ENCODE measurements around the gene SH3RF3. TPM values are rescaled to one million over a fixed set of nuclear protein-coding genes. Genes with fewer than 3 reads are reported as not detected.

Gene SH3RF3
- total and polyA plus RNA-seq, 10 of the 15 experiments (the other 5 are each of a cell fraction or from before 2014, with no cell fraction given) = 0.08 to 8.8 (median 2.3) TPM

- intact Hi-C loops (cut with micrococcal nuclease; ENCODE audit: unreplicated experiment) = loop anchor here (2.0 to 5.0 kb wide), 5 partner anchors 83 to 267 kb away; no protein-coding TSS in a partner anchor
- peak overlapping the region; percentile 63 for H3K4me2 ChIP-seq (ENCODE audit: control insufficient read depth, insufficient read depth)
- peaks cover 0 to 2% of the 10 kb centered on the region in 2 experiments; a peak in 3 of 4 replicates for H3K27me3 ChIP-seq (replicated peaks in 1 of 2; ENCODE audit: control insufficient read depth in 2 of 2, insufficient read depth in 2 of 2, low read length in 1 of 2)
- no peaks in the 10 kb centered on the region for H3K9me3 ChIP-seq (replicated peaks; ENCODE audit: control insufficient read depth, insufficient read depth, low read length)
- ChIA-PET POLR2A (interaction anchor here (0.6 to 1.4 kb wide), 3 partner anchors 76 to 104 kb away, joined by 3 read pairs; no protein-coding TSS in a partner anchor), SMC1A (ENCODE audit: uncharacterized antibody, unreplicated experiment) (interaction anchor here (0.8 to 5.0 kb wide), 14 partner anchors 10 to 479 kb away, joined by 3 to 48 read pairs (median 4); no protein-coding TSS in a partner anchor), CTCF (interaction anchor here (0.6 to 6.1 kb wide), 6 partner anchors 14 to 380 kb away, joined by 3 to 48 read pairs (median 6); no protein-coding TSS in a partner anchor), RAD21 (ENCODE audit: unreplicated experiment) (interaction anchor here (0.6 to 9.2 kb wide), 7 partner anchors 13 to 384 kb away, joined by 3 to 67 read pairs (median 4); no protein-coding TSS in a partner anchor)
- in situ Hi-C loops (cut with MboI) = no loop called here
- ATAC-seq (peak; percentile 12), FAIRE-seq (no peak), DNase-seq (ENCODE audit: low read depth, low spot score) (no peak)
- H2AFZ ChIP-seq (ENCODE audit: control insufficient read depth, low read depth, low read length) = no peak overlapping the region
- peaks cover 10% of the 10 kb centered on the region for H3K79me2 ChIP-seq (ENCODE audit: control insufficient read depth, insufficient read depth, low read length)
- no peaks in the 10 kb centered on the region; a peak in 1 of 4 replicates for H3K36me3 ChIP-seq (ENCODE audit: control insufficient read depth in 2 of 2, insufficient read depth in 2 of 2, low read length in 1 of 2)
- peaks cover 3% of the 10 kb centered on the region; the same call in 1 of the 2 replicates for H3K4me1 ChIP-seq (ENCODE audit: control insufficient read depth, insufficient read depth, low read length)
- H3K4me3 ChIP-seq = peak overlapping the region; percentile 45; the same call in 1 of the 2 replicates
- no peaks in the 10 kb centered on the region for H4K20me1 ChIP-seq (ENCODE audit: control insufficient read depth, insufficient read depth)
- no peak for TF ChIP-seq BCL11A (IDR thresholded peaks at IDR 0.05; ENCODE audit: low read depth, low read length)
- TF ChIP-seq SREBF1 (IDR thresholded peaks at IDR 0.05; ENCODE audit: low read length) = no peak
- no peak for TF ChIP-seq ZNF622 (IDR thresholded peaks at IDR 0.05)
- TF ChIP-seq, protein P1, sequence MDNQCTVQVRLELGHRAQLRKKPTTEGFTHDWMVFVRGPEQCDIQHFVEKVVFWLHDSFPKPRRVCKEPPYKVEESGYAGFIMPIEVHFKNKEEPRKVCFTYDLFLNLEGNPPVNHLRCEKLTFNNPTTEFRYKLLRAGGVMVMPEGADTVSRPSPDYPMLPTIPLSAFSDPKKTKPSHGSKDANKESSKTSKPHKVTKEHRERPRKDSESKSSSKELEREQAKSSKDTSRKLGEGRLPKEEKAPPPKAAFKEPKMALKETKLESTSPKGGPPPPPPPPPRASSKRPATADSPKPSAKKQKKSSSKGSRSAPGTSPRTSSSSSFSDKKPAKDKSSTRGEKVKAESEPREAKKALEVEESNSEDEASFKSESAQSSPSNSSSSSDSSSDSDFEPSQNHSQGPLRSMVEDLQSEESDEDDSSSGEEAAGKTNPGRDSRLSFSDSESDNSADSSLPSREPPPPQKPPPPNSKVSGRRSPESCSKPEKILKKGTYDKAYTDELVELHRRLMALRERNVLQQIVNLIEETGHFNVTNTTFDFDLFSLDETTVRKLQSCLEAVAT (IDR thresholded peaks at IDR 0.05) = peak; percentile 71
- TF ChIP-seq IKZF1 (conservative IDR thresholded peaks at IDR 0.05) = peak; percentile 39; the same call in 1 of the 2 replicates
- TF ChIP-seq DPF2 (IDR thresholded peaks at IDR 0.05) = 0 out of 2 replicates have a peak, but pooled peaks have one; percentile 8
- TF ChIP-seq MYC (IDR thresholded peaks at IDR 0.05; ENCODE audit: insufficient read depth, insufficient read length, insufficient replicate concordance, low read length, severe bottlenecking) = peak; percentile 12
- no peak for TF ChIP-seq TCF3 (IDR thresholded peaks at IDR 0.05; ENCODE audit: borderline replicate concordance, insufficient read depth, low read depth, low read length)
- TF ChIP-seq SUZ12 (IDR thresholded peaks at IDR 0.05; ENCODE audit: unreplicated experiment) = peak; percentile 6
- no peak for TF ChIP-seq E4F1 (IDR thresholded peaks at IDR 0.05; ENCODE audit: borderline replicate concordance, partially characterized antibody)
- peak in 1 of 2 experiments; percentile 82; a peak in 2 of 3 replicates for TF ChIP-seq EGR1 (IDR thresholded peaks at IDR 0.05; ENCODE audit: borderline replicate concordance in 1 of 2, low read depth in 2 of 2, low read length in 2 of 2)
- TF ChIP-seq BHLHE40 (IDR thresholded peaks at IDR 0.05; ENCODE audit: borderline replicate concordance in 1 of 2, low read depth in 2 of 2, low read length in 1 of 2) = peak; percentile 69 to 78; a peak in 3 of 4 replicates
- no peak for TF ChIP-seq TARDBP (IDR thresholded peaks at IDR 0.05; ENCODE audit: borderline replicate concordance)
- TF ChIP-seq CBFB (IDR thresholded peaks at IDR 0.05; ENCODE audit: low read depth) = no peak
- TF ChIP-seq CREB1 (IDR thresholded peaks at IDR 0.05; ENCODE audit: low read depth) = no peak
- TF ChIP-seq USF1 (IDR thresholded peaks at IDR 0.05; ENCODE audit: borderline replicate concordance, extremely low read length, insufficient read depth, low read depth, low read length) = peak; percentile 17
- no peak for TF ChIP-seq SMAD5 (IDR thresholded peaks at IDR 0.05; ENCODE audit: low read depth)
- no peak for TF ChIP-seq RFX5 (IDR thresholded peaks at IDR 0.05; ENCODE audit: low read depth, low read length)
- H3K9ac ChIP-seq (ENCODE audit: control insufficient read depth, insufficient read depth, low read length) = peak overlapping the region; percentile 11; the same call in 1 of the 2 replicates
- 3% methylated on average over 49 of the region's 56 CpGs for WGBS (ENCODE audit: insufficient coverage, insufficient replicate concordance, low lambda C conversion rate, missing lambda C conversion rate)
- no peak overlapping the region for H3K27ac ChIP-seq (ENCODE audit: control insufficient read depth, insufficient read depth)
- no TSS peak for BruUV-seq (replicated peaks)
Observed at GRCh38 chr2:109129921-109130722, 1.1 kb downstream of the SH3RF3 start.

Measured in GM12878 (cell line).